ENCODE data around the gene ASAP3.

GRCh38 chr1:23437355-23437664, 46.7 kb downstream of the ASAP3 start:
- no peak for TF ChIP-seq CBFB (CRISPR knock-in tag; IDR thresholded peaks at IDR 0.05)
- TF ChIP-seq ZNF672 (CRISPR knock-in tag; IDR thresholded peaks at IDR 0.05): no peak
- no peak for TF ChIP-seq NFE2 (CRISPR knock-in tag; IDR thresholded peaks at IDR 0.05)
- no peak for TF ChIP-seq CTCF (CRISPR knock-in tag; IDR thresholded peaks at IDR 0.05)

Data from HepG2 (cell line).